Heart right ventricle (tissue), 16 donors: ENCODE measurements around the gene ATP11B. TPM values are rescaled to one million over a fixed set of nuclear protein-coding genes. Genes with fewer than 3 reads are reported as not detected.

Experiments
- ATAC-seq, 8 donors: fragments of 200-7000 bp; cut with Tn5 transposase; one replicate each; pipeline ENCODE4 v1.9.1; 2020; ENCODE audit warnings: mild to moderate bottlenecking in 8 of 8, moderate library complexity in 8 of 8, moderate number of reproducible peaks in 1 of 8
- DNase-seq, 2 donors: peaks; one replicate each; pipeline ENCODE4 v3.0.0-alpha.2; 2020
- H3K27ac ChIP-seq, 10 donors: fragments of 200-600 bp; sonication (generic) in 2 of 10; one replicate each; pipeline versions ENCODE4 v1.5.0 to v1.8.0; 2020 to 2022; ENCODE audit warnings: mild to moderate bottlenecking in 3 of 10
- H3K27me3 ChIP-seq, 7 donors: fragments of 200-600 bp; one replicate each; pipeline ENCODE4 v1.8.0; 2021 to 2022; ENCODE audit warnings: mild to moderate bottlenecking in 2 of 7
- H3K36me3 ChIP-seq, 9 donors: fragments of 200-600 bp; sonication (generic) in 1 of 9; one replicate each; pipeline versions ENCODE4 v1.5.0 to v1.8.0; 2020 to 2022; ENCODE audit warnings: mild to moderate bottlenecking in 2 of 9
- H3K4me1 ChIP-seq, 9 donors: fragments of 200-600 bp; sonication (generic) in 1 of 9; one replicate each; pipeline versions ENCODE4 v1.5.0 to v1.8.0; 2020 to 2022; ENCODE audit warnings: mild to moderate bottlenecking in 4 of 9
- H3K4me3 ChIP-seq, 10 donors: fragments of 200-600 bp; sonication (generic) in 2 of 10; one replicate each; pipeline versions ENCODE4 v1.5.0 to v1.8.0; 2020 to 2022; ENCODE audit warnings: mild to moderate bottlenecking in 7 of 10, moderate library complexity in 2 of 10
- H3K9me3 ChIP-seq, 11 donors: fragments of 200-600 bp in 10 of 11; sonication (generic) in 2 of 11; one replicate each; pipeline versions ENCODE4 v1.5.0 to v1.8.0; 2013 to 2022; ENCODE audit warnings: mild to moderate bottlenecking in 2 of 11, control low read depth in 1 of 11, moderate library complexity in 1 of 11
- WGBS, 2 donors: extraction: QIAGEN DNeasy Blood & Tissue Kit; methylation state at CpG; one replicate each; pipeline ENCODE4 v1.1.7; 2013; ENCODE audit warnings: inconsistent platforms in 1 of 2; 5-methylcytosine and 5-hydroxymethylcytosine counted together
- intact Hi-C, 10 donors: fragments of 100-400 bp; cut with DNase I; formaldehyde crosslinking; loops; one replicate each; pipeline versions ENCODE4 v1.11.1 to v1.14.2; 2022
- polyA plus RNA-seq, 2 donors: library from polyadenylated mRNA; stranded (reverse); fragments of 200-250 nt; gene quantifications; one replicate each; pipeline ENCODE4 v1.2.3, GENCODE V29; 2013
- total RNA-seq, 10 donors: library from RNA; stranded (reverse); fragmentation: NEBNext Ultra II Directional in 3 of 10; extraction: Animal tissue kit (Norgen Biotek cat#: 25700) in 3 of 10; gene quantifications; one replicate each; pipeline versions ENCODE4 v1.2.1 to v1.2.4, GENCODE V29; 2021 to 2023
- TF ChIP-seq, protein P1 (sequence below), 9 donors: fragments of 200-600 bp; sonication (generic) in 2 of 9; IDR thresholded peaks; one replicate each; pipeline versions ENCODE4 v1.5.0 to v1.8.0; 2021 to 2022; ENCODE audit warnings: antibody characterized with exemption in 9 of 9, mild to moderate bottlenecking in 5 of 9, moderate library complexity in 1 of 9
- donor health status: Arrhythmogenic right ventricular cardiomyopathy.
- donor health status: ischemic (EF 13 %, LVEDD 7.1; RV severe dilation, severe dysfunction).
- donor health status: healthy with polysubstance abuse.
- donor health status: DM: no; HTN: yes; CAD: no.
- donor health status: DM: no; HTN: no; CAD: no.
- donor health status: ischemic (EF 25% LVEDD 6.9; RV normal size, moderate dysfunction).
- donor health status: ischemic (EF 25% LVEDD 5.7; RV mildly dilated, moderate dysfunction).
- donor health status: healthy.
- donor health status: DM: yes; HTN: yes; CAD: no.
- donor health status: Ischemic cardiomyopathy.
- donor health status: ischemic (EF 35%, LVEDD 5.7; RV mildly dilated, moderate dysfunction).
- donor health status: nonischemic (EF 11% LVEDD 7.7; RV severe dilation, severe dysfunction).
- donor health status: DM: yes; HTN: yes; CAD: no.
- donor health status: PGD.
- donor health status: ischemic (EF 29% LVEDD 5.4; RV normal size, mild dysfunction).
- donor health status: nonischemic (EF 23%, LVEDD 6.1; RV moderate dilation, normal function).

ATP11B gene
- total and polyA plus RNA-seq, 12 donors: 5.3 to 47.8 (median 36.8) TPM

DNA sequence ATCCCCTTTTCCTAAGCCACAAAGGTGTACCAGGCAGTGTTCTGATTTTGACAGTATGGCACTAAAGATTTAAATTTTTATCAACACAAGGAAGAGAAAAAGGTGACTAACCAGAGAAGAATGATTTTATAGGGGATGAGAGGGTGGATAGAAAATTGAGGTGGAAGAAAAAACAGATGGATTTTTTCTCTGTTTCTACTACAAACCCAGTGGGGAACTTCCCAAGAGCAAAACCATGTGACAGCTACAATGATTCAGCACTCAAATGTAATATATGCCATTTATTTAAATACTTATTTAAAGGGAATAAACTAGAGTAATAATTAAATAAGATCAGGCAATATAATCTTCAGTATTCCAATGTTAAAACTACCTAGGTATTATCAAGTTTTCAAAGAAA, 176.0 kb downstream of the ATP11B start:
- DNase-seq (no peak), ATAC-seq (no peak)
- intact Hi-C loops: no loop called here
- TF ChIP-seq, protein P1, sequence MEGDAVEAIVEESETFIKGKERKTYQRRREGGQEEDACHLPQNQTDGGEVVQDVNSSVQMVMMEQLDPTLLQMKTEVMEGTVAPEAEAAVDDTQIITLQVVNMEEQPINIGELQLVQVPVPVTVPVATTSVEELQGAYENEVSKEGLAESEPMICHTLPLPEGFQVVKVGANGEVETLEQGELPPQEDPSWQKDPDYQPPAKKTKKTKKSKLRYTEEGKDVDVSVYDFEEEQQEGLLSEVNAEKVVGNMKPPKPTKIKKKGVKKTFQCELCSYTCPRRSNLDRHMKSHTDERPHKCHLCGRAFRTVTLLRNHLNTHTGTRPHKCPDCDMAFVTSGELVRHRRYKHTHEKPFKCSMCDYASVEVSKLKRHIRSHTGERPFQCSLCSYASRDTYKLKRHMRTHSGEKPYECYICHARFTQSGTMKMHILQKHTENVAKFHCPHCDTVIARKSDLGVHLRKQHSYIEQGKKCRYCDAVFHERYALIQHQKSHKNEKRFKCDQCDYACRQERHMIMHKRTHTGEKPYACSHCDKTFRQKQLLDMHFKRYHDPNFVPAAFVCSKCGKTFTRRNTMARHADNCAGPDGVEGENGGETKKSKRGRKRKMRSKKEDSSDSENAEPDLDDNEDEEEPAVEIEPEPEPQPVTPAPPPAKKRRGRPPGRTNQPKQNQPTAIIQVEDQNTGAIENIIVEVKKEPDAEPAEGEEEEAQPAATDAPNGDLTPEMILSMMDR (IDR thresholded peaks at IDR 0.05): no peak
- Histone ChIP-seq H3K27me3 (no peaks in the 10 kb centered on the region), H3K4me3 (no peak overlapping the region), H3K9me3 (no peaks in the 10 kb centered on the region), H3K4me1 (peaks cover 0 to 34% (median 17%) of the 10 kb centered on the region in 9 donors), H3K27ac (no peak overlapping the region), H3K36me3 (peaks cover 0 to 4% (median 0%) of the 10 kb centered on the region in 9 donors)

DNA sequence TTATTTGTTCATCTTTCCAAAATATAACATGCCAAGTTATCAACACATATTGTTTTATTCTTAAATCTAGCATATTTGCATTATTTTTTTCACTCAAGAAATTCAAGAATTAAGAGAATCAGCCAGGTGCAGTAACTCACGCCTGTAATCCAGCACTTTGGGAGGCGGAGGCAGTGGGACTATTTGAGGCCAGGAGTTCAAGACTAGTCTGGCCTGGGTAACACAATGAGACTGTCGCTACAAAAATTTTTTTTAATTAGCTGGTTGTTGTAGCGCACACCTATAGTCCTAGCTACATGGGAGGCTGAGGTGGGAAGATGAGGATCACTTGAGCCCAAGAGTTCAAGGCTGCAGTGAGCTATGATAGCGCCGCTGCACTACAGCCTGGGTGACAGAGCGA, 176.5 kb downstream of the ATP11B start:
- WGBS, 2 donors: 87 to 96% methylated on average over 7 of the region's 7 CpGs

DNA sequence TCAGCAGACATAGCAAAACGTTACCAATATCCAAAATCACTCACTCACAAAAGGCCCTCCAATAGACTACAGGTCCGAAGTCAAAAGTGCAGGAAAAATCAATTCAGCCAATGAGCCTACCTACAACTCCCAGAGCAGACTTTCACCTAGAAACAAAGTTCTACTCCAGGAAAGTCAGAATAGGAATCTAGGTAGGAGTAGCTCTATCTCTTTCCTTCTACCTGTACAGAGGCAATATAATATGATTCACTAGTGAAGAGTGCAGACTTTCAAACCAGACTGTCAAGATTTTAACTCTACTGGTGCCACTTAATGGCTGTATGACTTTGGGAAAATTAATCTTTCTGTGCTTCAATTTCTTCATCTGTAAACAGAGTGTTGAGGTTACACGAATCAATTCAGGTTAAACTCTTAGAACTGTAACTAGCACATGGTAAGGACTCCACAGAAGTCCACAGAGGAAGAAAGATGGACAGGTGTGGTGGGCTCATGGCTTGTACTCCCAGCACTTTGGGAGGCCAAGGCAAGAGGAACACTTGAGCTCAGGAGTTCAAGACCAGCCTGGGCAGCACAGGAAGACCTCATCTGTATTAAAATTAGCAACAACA, 177.6 kb downstream of the ATP11B start:
- Histone ChIP-seq H3K4me3 (no peak overlapping the region), H3K36me3 (peaks cover 0 to 4% (median 0%) of the 10 kb centered on the region in 9 donors), H3K27ac (no peak overlapping the region), H3K9me3 (no peaks in the 10 kb centered on the region), H3K27me3 (no peaks in the 10 kb centered on the region), H3K4me1 (peaks cover 0 to 34% (median 19%) of the 10 kb centered on the region in 9 donors)
- WGBS, 2 donors: 86 to 87% methylated on average over 3 of the region's 3 CpGs
- intact Hi-C loops: no loop called here
- TF ChIP-seq, protein P1 (IDR thresholded peaks at IDR 0.05): no peak
- ATAC-seq (no peak), DNase-seq (no peak)

More for the DNA sequence above, 176.5 kb downstream of the ATP11B start:
- TF ChIP-seq, protein P1 (IDR thresholded peaks at IDR 0.05): no peak
- Histone ChIP-seq H3K9me3 (no peaks in the 10 kb centered on the region), H3K4me3 (no peak overlapping the region), H3K36me3 (peaks cover 0 to 4% (median 0%) of the 10 kb centered on the region in 9 donors), H3K27ac (no peak overlapping the region), H3K27me3 (no peaks in the 10 kb centered on the region), H3K4me1 (peaks cover 0 to 34% (median 19%) of the 10 kb centered on the region in 9 donors)
- DNase-seq: no peak
- intact Hi-C loops: no loop called here
- ATAC-seq: no peak

Other genes starting within 250 kb of the ATP11B start
- gene DCUN1D1, start 187.0 kb downstream of the ATP11B start, total RNA-seq: 10 to 100 TPM; 30.7 to 45.2 (median 36.5) TPM
- gene DCUN1D1, start 187.0 kb downstream of the ATP11B start, polyA plus RNA-seq: 1 to 10 TPM; 7.9 to 8.2 TPM